Thyroid gland (tissue), 4 donors: ENCODE data around the gene TDO2. TPM values are rescaled to one million over a fixed set of nuclear protein-coding genes. Genes with fewer than 3 reads are reported as not detected.

Experiments used
- DNase-seq, 2 donors: peaks; one replicate each; pipeline ENCODE4 v3.0.0-alpha.2; 2019
- H3K27ac ChIP-seq, 3 donors: fragments of 200-600 bp; sonication (generic); 1 replicate in 2 of 3; 2 replicates in 1 of 3; pipeline ENCODE4 v1.5.1; 2016 to 2019; ENCODE audit warnings: mild to moderate bottlenecking in 1 of 3, moderate library complexity in 1 of 3
- H3K27me3 ChIP-seq: fragments of 200-600 bp; sonication (generic); one replicate; pipeline ENCODE4 v1.5.1; 2019
- H3K36me3 ChIP-seq, 2 donors: fragments of 200-600 bp; sonication (generic); one replicate each; pipeline ENCODE4 v1.5.1; 2016 to 2019
- H3K4me1 ChIP-seq, 2 donors: fragments of 200-600 bp; sonication (generic); one replicate each; pipeline ENCODE4 v1.5.1; 2017 to 2019
- H3K4me3 ChIP-seq, 3 donors: fragments of 200-600 bp; sonication (generic); replicated peaks in 1 of 3; 1 replicate in 2 of 3; 2 replicates in 1 of 3; pipeline ENCODE4 v1.5.1; 2016; ENCODE audit warnings: mild to moderate bottlenecking in 1 of 3
- H3K9me3 ChIP-seq: fragments of 200-600 bp; sonication (generic); one replicate; pipeline ENCODE4 v1.5.1; 2017
- POLR2A ChIP-seq, 2 donors: fragments of 450-650 bp; IDR thresholded peaks; one replicate each; pipeline ENCODE4 v1.6.1; 2017; ENCODE audit warnings: antibody characterized with exemption in 2 of 2, mild to moderate bottlenecking in 2 of 2, moderate library complexity in 1 of 2
- WGBS, 2 donors: methylation state at CpG; one replicate each; pipeline ENCODE4 v1.1.5; 2017; 5-methylcytosine and 5-hydroxymethylcytosine counted together
- intact Hi-C: fragments of 100-400 bp; cut with DNase I; formaldehyde crosslinking; loops from one replicate; pipeline ENCODE4 v1.15.1; 2023
- total RNA-seq, 4 donors: library from RNA; depleted of rRNA; stranded (reverse); fragments of >200 nt; gene quantifications; one replicate each; pipeline ENCODE4 v1.2.3, GENCODE V29; 2016
- TF ChIP-seq, protein P1 (sequence below), 6 experiments: fragments of 200-600 bp in 3 of 6; fragments of 450-650 bp in 3 of 6; sonication (generic) in 3 of 6; IDR thresholded peaks; one replicate each; pipeline ENCODE4 v1.5.1; 2016 to 2019; ENCODE audit warnings: antibody characterized with exemption in 6 of 6, mild to moderate bottlenecking in 2 of 6, inconsistent platforms in 1 of 6, moderate library complexity in 1 of 6

Gene TDO2
- total RNA-seq, result not detected

GRCh38 chr4:155903453-155903852 lies at the start of gene TDO2:
TSS of gene TDO2 (plus strand) at chr4:155903696. CDS start at chr4:155903759, 63 bp downstream.
- intact Hi-C loops, result no loop called here
- Histone ChIP-seq H3K36me3 (no peaks in the 10 kb centered on the region), H3K27ac (no peak within 1 kb of the TSS), H3K9me3 (no peaks in the 10 kb centered on the region), H3K27me3 (no peaks in the 10 kb centered on the region), H3K4me1 (no peaks in the 10 kb centered on the region), H3K4me3 (no peak within 1 kb of the TSS)
- TF ChIP-seq, protein P1, sequence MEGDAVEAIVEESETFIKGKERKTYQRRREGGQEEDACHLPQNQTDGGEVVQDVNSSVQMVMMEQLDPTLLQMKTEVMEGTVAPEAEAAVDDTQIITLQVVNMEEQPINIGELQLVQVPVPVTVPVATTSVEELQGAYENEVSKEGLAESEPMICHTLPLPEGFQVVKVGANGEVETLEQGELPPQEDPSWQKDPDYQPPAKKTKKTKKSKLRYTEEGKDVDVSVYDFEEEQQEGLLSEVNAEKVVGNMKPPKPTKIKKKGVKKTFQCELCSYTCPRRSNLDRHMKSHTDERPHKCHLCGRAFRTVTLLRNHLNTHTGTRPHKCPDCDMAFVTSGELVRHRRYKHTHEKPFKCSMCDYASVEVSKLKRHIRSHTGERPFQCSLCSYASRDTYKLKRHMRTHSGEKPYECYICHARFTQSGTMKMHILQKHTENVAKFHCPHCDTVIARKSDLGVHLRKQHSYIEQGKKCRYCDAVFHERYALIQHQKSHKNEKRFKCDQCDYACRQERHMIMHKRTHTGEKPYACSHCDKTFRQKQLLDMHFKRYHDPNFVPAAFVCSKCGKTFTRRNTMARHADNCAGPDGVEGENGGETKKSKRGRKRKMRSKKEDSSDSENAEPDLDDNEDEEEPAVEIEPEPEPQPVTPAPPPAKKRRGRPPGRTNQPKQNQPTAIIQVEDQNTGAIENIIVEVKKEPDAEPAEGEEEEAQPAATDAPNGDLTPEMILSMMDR (IDR thresholded peaks at IDR 0.05), result no peak
- no peak for TF ChIP-seq POLR2A (IDR thresholded peaks at IDR 0.05)
- WGBS, 2 donors, result 63 to 73% methylated on average over 1 of the region's 1 CpG
- no peak for DNase-seq

- Histone ChIP-seq H3K27me3 (no peaks in the 10 kb centered on the region), H3K27ac (no peak overlapping the region), H3K36me3 (no peaks in the 10 kb centered on the region), H3K4me1 (no peaks in the 10 kb centered on the region), H3K9me3 (no peaks in the 10 kb centered on the region), H3K4me3 (no peak overlapping the region)
- DNase-seq, result no peak
- no peak for TF ChIP-seq POLR2A (IDR thresholded peaks at IDR 0.05)
- intact Hi-C loops, result no loop called here
- WGBS, 2 donors, result 78 to 80% methylated on average over 6 of the region's 6 CpGs
Observed at GRCh38 chr4:155854582-155855226, 48.8 kb upstream of the TDO2 start.

DNA sequence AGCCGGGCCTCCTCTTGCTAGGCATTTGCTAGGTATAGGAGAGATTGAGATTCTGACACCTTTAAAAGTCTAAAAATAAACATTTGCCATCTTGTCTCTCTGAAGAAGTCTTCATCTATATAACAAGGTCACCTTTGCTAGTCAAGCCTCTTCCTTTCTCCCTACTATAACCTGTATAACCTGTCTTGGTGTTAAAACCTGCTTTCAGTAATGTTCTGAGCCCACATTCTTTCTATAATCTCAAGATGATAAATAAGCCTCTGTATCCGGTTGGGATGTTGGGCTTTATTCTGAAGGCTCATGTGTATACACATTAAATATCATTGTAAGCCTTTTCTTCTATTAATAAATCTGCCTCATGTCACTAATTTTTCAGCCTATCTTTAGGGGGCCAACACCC lies 47.6 kb upstream of the TDO2 start:
- intact Hi-C loops, result no loop called here
- TF ChIP-seq, protein P1 (IDR thresholded peaks at IDR 0.05), result no peak
- no peak for TF ChIP-seq POLR2A (IDR thresholded peaks at IDR 0.05)
- WGBS, 2 donors, result 78 to 85% methylated on average over 2 of the region's 2 CpGs
- Histone ChIP-seq H3K4me1 (no peaks in the 10 kb centered on the region), H3K36me3 (no peaks in the 10 kb centered on the region), H3K4me3 (no peak overlapping the region), H3K27ac (no peak overlapping the region), H3K9me3 (no peaks in the 10 kb centered on the region), H3K27me3 (no peaks in the 10 kb centered on the region)
- DNase-seq, result no peak

DNA sequence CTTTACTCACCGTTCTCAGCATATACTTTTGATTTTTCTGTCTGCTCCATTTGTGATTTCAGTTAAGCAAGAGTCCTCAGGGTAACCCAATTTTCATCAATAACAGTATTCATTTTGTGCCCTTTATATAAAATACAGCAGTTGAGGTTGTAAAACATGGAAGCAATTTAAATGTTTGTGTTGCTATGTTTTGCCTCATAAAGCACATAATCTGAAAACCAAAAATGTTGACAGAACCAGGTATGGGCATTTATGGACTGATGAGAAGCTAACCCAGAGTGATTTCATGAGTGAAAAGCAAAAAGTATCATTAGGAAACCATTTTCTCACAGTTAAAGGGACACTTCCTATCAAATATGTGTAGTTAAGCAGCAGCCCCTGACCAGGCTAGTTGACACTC lies 37.3 kb upstream of the TDO2 start, which contains the start of gene ASIC5:
Gene ASIC5, minus strand, starts transcription at position 101 of the 400 bp plus-strand sequence. Its CDS starts 51 bp downstream, at position 50.
- Histone ChIP-seq H3K9me3 (no peaks in the 10 kb centered on the region), H3K4me3 (no peak within 1 kb of the TSS), H3K36me3 (no peaks in the 10 kb centered on the region), H3K27ac (no peak within 1 kb of the TSS), H3K27me3 (no peaks in the 10 kb centered on the region), H3K4me1 (no peaks in the 10 kb centered on the region)
- TF ChIP-seq POLR2A (IDR thresholded peaks at IDR 0.05), result no peak
- TF ChIP-seq, protein P1 (IDR thresholded peaks at IDR 0.05), result no peak
- 0 to 1% methylated on average over 1 of the region's 1 CpG for WGBS, 2 donors
- DNase-seq, result no peak
- intact Hi-C loops, result no loop called here

DNA sequence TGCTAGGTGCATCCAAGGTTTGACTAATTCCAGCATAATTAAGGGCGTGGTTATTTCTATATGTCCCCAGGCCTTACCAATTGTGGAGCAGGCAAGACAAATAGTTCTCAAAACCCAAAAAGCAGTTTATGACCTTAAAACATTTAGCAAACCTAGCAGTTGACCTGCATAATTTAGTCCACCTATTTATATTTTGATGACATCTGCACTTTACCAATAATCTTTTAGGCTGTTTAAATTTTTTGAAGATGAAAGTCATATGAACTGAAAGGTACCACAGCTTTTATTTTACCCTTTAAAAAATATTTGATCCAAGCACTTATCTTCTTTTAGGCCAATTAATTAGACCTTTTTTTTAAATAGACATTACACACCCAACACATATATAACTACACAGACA lies 27.6 kb upstream of the TDO2 start:
- H3K27ac ChIP-seq, result no peak overlapping the region
- DNase-seq, result no peak
- H3K9me3 ChIP-seq, result no peaks in the 10 kb centered on the region
- intact Hi-C loops, result no loop called here
- H3K4me1 ChIP-seq, result no peaks in the 10 kb centered on the region
- H3K27me3 ChIP-seq, result no peaks in the 10 kb centered on the region
- no peak overlapping the region for H3K4me3 ChIP-seq
- no peak for TF ChIP-seq POLR2A (IDR thresholded peaks at IDR 0.05)
- TF ChIP-seq, protein P1 (IDR thresholded peaks at IDR 0.05), result no peak
- whole genome bisulfite sequencing, 2 donors, result 87 to 91% methylated on average over 1 of the region's 1 CpG
- no peaks in the 10 kb centered on the region for H3K36me3 ChIP-seq
